ENCODE data around the gene EIF4G3.
A peak's percentile ranks its signal among the peaks of the same experiment; 100 is the strongest.

EIF4G3 gene

GRCh38 chr1:20981915-20982314 is 194.8 kb downstream of the EIF4G3 start:
- Histone ChIP-seq H3K27me3 (ENCODE audit: insufficient read depth, poor library complexity, severe bottlenecking) (no peaks in the 10 kb centered on the region), H3K9me3 (ENCODE audit: severe bottlenecking) (no peaks in the 10 kb centered on the region), H3K4me3 (ENCODE audit: severe bottlenecking) (no peak overlapping the region), H3K36me3 (ENCODE audit: low read depth) (peaks cover 16% of the 10 kb centered on the region), H3K27ac (ENCODE audit: poor library complexity, severe bottlenecking) (peak overlapping the region; percentile 27), H3K4me1 (ENCODE audit: insufficient read depth, poor library complexity, severe bottlenecking) (peaks cover 8% of the 10 kb centered on the region)
- peak; percentile 56; the same call in 2 of the 3 replicates for ATAC-seq (ENCODE audit: low read depth)
- TF ChIP-seq, protein P1, sequence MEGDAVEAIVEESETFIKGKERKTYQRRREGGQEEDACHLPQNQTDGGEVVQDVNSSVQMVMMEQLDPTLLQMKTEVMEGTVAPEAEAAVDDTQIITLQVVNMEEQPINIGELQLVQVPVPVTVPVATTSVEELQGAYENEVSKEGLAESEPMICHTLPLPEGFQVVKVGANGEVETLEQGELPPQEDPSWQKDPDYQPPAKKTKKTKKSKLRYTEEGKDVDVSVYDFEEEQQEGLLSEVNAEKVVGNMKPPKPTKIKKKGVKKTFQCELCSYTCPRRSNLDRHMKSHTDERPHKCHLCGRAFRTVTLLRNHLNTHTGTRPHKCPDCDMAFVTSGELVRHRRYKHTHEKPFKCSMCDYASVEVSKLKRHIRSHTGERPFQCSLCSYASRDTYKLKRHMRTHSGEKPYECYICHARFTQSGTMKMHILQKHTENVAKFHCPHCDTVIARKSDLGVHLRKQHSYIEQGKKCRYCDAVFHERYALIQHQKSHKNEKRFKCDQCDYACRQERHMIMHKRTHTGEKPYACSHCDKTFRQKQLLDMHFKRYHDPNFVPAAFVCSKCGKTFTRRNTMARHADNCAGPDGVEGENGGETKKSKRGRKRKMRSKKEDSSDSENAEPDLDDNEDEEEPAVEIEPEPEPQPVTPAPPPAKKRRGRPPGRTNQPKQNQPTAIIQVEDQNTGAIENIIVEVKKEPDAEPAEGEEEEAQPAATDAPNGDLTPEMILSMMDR (IDR thresholded peaks at IDR 0.05; ENCODE audit: poor library complexity, severe bottlenecking), result peak; percentile 30
- DNase-seq (ENCODE audit: low spot score), result no peak

DNA sequence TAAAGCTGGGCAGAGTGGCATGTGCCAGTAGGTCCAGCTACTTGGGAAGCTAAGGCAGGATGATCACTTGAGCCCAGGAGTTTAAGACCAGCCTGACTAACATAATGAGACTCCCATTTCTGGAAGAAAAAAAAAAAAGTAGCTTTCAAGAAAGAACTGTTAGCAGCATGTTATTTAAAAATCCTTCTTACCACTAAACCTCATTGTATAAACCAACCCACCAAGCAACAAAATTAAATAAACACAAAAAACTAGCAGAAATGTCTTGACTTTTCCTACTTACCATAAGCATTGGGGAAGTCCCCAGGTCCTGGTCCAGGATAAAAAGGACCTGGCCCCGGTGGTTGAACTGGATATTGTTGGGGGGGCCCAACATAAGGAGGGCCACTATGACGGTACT is 196.6 kb downstream of the EIF4G3 start:
- Histone ChIP-seq H3K36me3 (ENCODE audit: low read depth) (peaks cover 18% of the 10 kb centered on the region), H3K27me3 (ENCODE audit: insufficient read depth, poor library complexity, severe bottlenecking) (no peaks in the 10 kb centered on the region), H3K9me3 (ENCODE audit: severe bottlenecking) (no peaks in the 10 kb centered on the region), H3K27ac (ENCODE audit: poor library complexity, severe bottlenecking) (no peak overlapping the region), H3K4me1 (ENCODE audit: insufficient read depth, poor library complexity, severe bottlenecking) (peaks cover 8% of the 10 kb centered on the region), H3K4me3 (ENCODE audit: severe bottlenecking) (no peak overlapping the region)
- TF ChIP-seq, protein P1 (IDR thresholded peaks at IDR 0.05; ENCODE audit: poor library complexity, severe bottlenecking), result no peak
- DNase-seq (ENCODE audit: low spot score), result no peak
- ATAC-seq (ENCODE audit: low read depth), result no peak

DNA sequence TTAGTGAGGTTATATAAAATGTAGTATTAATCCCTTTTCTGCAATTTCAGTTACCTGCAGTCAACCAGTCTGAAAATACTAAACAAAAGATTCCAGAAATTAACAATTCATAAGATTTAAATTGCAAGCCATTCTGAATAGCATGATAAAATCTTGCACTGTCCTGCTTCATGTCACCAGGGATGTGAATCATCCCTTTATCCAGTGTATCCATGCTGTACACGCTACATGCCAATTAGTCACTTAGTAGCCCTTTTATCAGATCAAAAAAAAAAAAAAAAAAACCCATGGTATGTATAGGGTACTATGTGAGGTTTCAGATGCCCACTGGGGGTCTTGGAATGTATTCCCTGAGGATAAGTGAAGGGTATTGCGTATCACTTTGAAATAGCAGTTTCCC is 198.3 kb downstream of the EIF4G3 start:
- Histone ChIP-seq H3K27ac (ENCODE audit: poor library complexity, severe bottlenecking) (no peak overlapping the region), H3K4me3 (ENCODE audit: severe bottlenecking) (no peak overlapping the region), H3K36me3 (ENCODE audit: low read depth) (peaks cover 24% of the 10 kb centered on the region), H3K4me1 (ENCODE audit: insufficient read depth, poor library complexity, severe bottlenecking) (peaks cover 8% of the 10 kb centered on the region), H3K27me3 (ENCODE audit: insufficient read depth, poor library complexity, severe bottlenecking) (no peaks in the 10 kb centered on the region), H3K9me3 (ENCODE audit: severe bottlenecking) (no peaks in the 10 kb centered on the region)
- TF ChIP-seq, protein P1 (IDR thresholded peaks at IDR 0.05; ENCODE audit: poor library complexity, severe bottlenecking), result no peak
- DNase-seq (ENCODE audit: low spot score) (no peak), ATAC-seq (ENCODE audit: low read depth) (no peak)

GRCh38 chr1:20975668-20976067 is 201.0 kb downstream of the EIF4G3 start:
- DNase-seq (ENCODE audit: low spot score) (no peak), ATAC-seq (ENCODE audit: low read depth) (no peak)
- TF ChIP-seq, protein P1 (IDR thresholded peaks at IDR 0.05; ENCODE audit: poor library complexity, severe bottlenecking), result no peak
- H3K36me3 ChIP-seq (ENCODE audit: low read depth), result peaks cover 47% of the 10 kb centered on the region
- H3K27ac ChIP-seq (ENCODE audit: poor library complexity, severe bottlenecking), result no peak overlapping the region
- no peak overlapping the region for H3K4me3 ChIP-seq (ENCODE audit: severe bottlenecking)
- H3K27me3 ChIP-seq (ENCODE audit: insufficient read depth, poor library complexity, severe bottlenecking), result no peaks in the 10 kb centered on the region
- H3K9me3 ChIP-seq (ENCODE audit: severe bottlenecking), result no peaks in the 10 kb centered on the region
- H3K4me1 ChIP-seq (ENCODE audit: insufficient read depth, poor library complexity, severe bottlenecking), result no peaks in the 10 kb centered on the region

GRCh38 chr1:20974951-20975350 is 201.7 kb downstream of the EIF4G3 start:
- no peaks in the 10 kb centered on the region for H3K4me1 ChIP-seq (ENCODE audit: insufficient read depth, poor library complexity, severe bottlenecking)
- H3K4me3 ChIP-seq (ENCODE audit: severe bottlenecking), result no peak overlapping the region
- TF ChIP-seq, protein P1 (IDR thresholded peaks at IDR 0.05; ENCODE audit: poor library complexity, severe bottlenecking), result no peak
- ATAC-seq (ENCODE audit: low read depth) (no peak), DNase-seq (ENCODE audit: low spot score) (no peak)
- no peak overlapping the region for H3K27ac ChIP-seq (ENCODE audit: poor library complexity, severe bottlenecking)
- H3K9me3 ChIP-seq (ENCODE audit: severe bottlenecking), result no peaks in the 10 kb centered on the region
- H3K27me3 ChIP-seq (ENCODE audit: insufficient read depth, poor library complexity, severe bottlenecking), result no peaks in the 10 kb centered on the region
- peaks cover 45% of the 10 kb centered on the region for H3K36me3 ChIP-seq (ENCODE audit: low read depth)

Data from RWPE2 (cell line).